Measurements from ENCODE around the gene SPOCK3.

DNA sequence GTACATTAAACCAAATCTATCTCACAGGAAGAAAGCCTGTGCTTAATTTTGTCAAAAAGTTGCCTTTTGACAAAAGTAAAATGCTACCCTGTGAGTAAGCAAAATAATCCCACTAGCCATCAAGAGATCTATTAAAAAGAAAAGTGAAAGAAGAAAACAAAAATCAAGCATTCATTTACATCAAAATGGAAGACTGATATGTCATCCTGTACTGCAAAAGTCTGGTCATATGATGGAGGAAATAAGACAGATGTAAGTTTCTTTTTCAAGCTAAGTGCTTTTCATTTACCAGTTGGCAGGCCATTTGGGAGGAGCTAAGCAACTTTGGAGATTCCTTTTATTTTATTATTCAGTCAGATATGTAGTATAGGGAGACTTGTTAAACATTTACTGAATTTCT is 387.4 kb downstream of the SPOCK3 start:
- TF ChIP-seq POLR2A (IDR thresholded peaks at IDR 0.05): no peak
- TF ChIP-seq, protein P1, sequence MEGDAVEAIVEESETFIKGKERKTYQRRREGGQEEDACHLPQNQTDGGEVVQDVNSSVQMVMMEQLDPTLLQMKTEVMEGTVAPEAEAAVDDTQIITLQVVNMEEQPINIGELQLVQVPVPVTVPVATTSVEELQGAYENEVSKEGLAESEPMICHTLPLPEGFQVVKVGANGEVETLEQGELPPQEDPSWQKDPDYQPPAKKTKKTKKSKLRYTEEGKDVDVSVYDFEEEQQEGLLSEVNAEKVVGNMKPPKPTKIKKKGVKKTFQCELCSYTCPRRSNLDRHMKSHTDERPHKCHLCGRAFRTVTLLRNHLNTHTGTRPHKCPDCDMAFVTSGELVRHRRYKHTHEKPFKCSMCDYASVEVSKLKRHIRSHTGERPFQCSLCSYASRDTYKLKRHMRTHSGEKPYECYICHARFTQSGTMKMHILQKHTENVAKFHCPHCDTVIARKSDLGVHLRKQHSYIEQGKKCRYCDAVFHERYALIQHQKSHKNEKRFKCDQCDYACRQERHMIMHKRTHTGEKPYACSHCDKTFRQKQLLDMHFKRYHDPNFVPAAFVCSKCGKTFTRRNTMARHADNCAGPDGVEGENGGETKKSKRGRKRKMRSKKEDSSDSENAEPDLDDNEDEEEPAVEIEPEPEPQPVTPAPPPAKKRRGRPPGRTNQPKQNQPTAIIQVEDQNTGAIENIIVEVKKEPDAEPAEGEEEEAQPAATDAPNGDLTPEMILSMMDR (IDR thresholded peaks at IDR 0.05): no peak
